CD14-positive monocyte (primary cell): ENCODE data around the gene ADAM19. TPM values are rescaled to one million over a fixed set of nuclear protein-coding genes. Genes with fewer than 3 reads are reported as not detected.

Experiments used
- polyA plus RNA-seq, 3 donors: library from polyadenylated mRNA; depleted of rRNA in 1 of 3; unstranded in 2 of 3; stranded (reverse) in 1 of 3; fragments of 300-500 nt in 2 of 3; fragments of >200 nt in 1 of 3; fragmentation: Illumina TruSeq in 2 of 3; gene quantifications; 1 replicate in 2 of 3; 2 replicates in 1 of 3; pipeline ENCODE4 v1.2.3, GENCODE V29; 2012 to 2021
- small RNA-seq: library from RNA; depleted of rRNA; stranded (forward); fragments of <200 nt; gene quantifications from one replicate; pipeline ENCODE3, GENCODE V24; 2012; ENCODE audit warnings: low read depth; ENCODE audit not compliant: insufficient read length

Gene ADAM19
- polyA plus RNA-seq, 3 donors: 3.0 to 12.7 (median 6.2) TPM

Small RNA genes within 50 kb of the gene (small RNA-seq; reads per million reads assigned to genes)
- not detected for gene RNU6-390P

Other genes with a start within 250 kb of the ADAM19 start
- gene NIPAL4, start 115.6 kb downstream of the ADAM19 start, polyA plus RNA-seq: 1 to 10 TPM in 1 of 3 donors, under 1 TPM in 1, not detected in 1; 0.04 to 2.3 TPM
- under 1 TPM; 0.03 to 0.22 (median 0.12) TPM for gene SOX30, start 76.7 kb upstream of the ADAM19 start, polyA plus RNA-seq
- gene C5orf52, start 95.8 kb upstream of the ADAM19 start, polyA plus RNA-seq: not detected
- 10 to 100 TPM in 1 of 3 donors, 1 to 10 TPM in 2; 7.6 to 12.2 (median 7.6) TPM for gene THG1L, start 155.6 kb upstream of the ADAM19 start, polyA plus RNA-seq
- 1 to 10 TPM in 1 of 3 donors, under 1 TPM in 2; 0.28 to 1.3 (median 0.41) TPM for gene LSM11, start 167.9 kb upstream of the ADAM19 start, polyA plus RNA-seq